Panc1 (cell line): ENCODE measurements around the gene MPZL1. TPM values are rescaled to one million over a fixed set of nuclear protein-coding genes. Genes with fewer than 3 reads are reported as not detected.

Source experiments
- ATAC-seq: fragments of 200-7000 bp; cut with Tn5 transposase; 2 replicates; pipeline ENCODE4 v1.9.1; 2020; ENCODE audit warnings: mild to moderate bottlenecking, moderate library complexity
- BruUV-seq: library from RNA; stranded (reverse); fragments of 400-500 nt; replicated peaks from 2 replicates; lab custom pipeline; 2021; lab: Mats Ljungman, UMichigan
- CTCF ChIA-PET: fragments of 300-600 bp; sonication (Branson Sonifier 250); formaldehyde crosslinking; loops from one replicate; lab custom pipeline; 2022; ENCODE audit warnings: antibody characterized with exemption; lab: Charles Lee
- POLR2A ChIA-PET: fragments of 300-600 bp; sonication (Branson Sonifier 250); formaldehyde crosslinking; loops from one replicate; lab custom pipeline; 2022; ENCODE audit warnings: antibody characterized with exemption; lab: Charles Lee
- DNase-seq: peaks from one replicate; pipeline ENCODE4 v3.0.0-alpha.2; 2010; ENCODE audit warnings: low read depth, low spot score
- H3K27ac ChIP-seq: 2 replicates; pipeline ENCODE4 v1.5.1; 2011; ENCODE audit warnings: mild to moderate bottlenecking, low read length, inconsistent platforms
- H3K27me3 ChIP-seq: fragments of 200-500 bp; sonication (Bioruptor generic); 2 replicates; pipeline ENCODE4 v1.6.0; 2014; ENCODE audit warnings: low read length, inconsistent platforms; ENCODE audit not compliant: control insufficient read depth, insufficient read depth
- H3K36me3 ChIP-seq: fragments of 200-500 bp; sonication (Bioruptor generic); 2 replicates; pipeline ENCODE4 v1.5.1; 2014; ENCODE audit warnings: inconsistent platforms, mild to moderate bottlenecking, low read length, moderate library complexity; ENCODE audit not compliant: control insufficient read depth, insufficient read depth
- H3K4me1 ChIP-seq: 2 replicates; pipeline ENCODE4 v1.5.1; 2011; ENCODE audit warnings: inconsistent platforms, mild to moderate bottlenecking, low read length, moderate library complexity; ENCODE audit not compliant: control insufficient read depth, insufficient read depth
- H3K4me3 ChIP-seq, 2 experiments: 2 replicates each; pipeline ENCODE4 v1.5.1; 2011 to 2012; ENCODE audit warnings: low read depth in 2 of 2, low read length in 2 of 2, mild to moderate bottlenecking in 2 of 2, inconsistent platforms in 1 of 2, moderate library complexity in 1 of 2
- H3K9me3 ChIP-seq: fragments of 200-500 bp; sonication (Bioruptor generic); 2 replicates; pipeline ENCODE4 v1.5.1; 2014; ENCODE audit warnings: low read depth, mild to moderate bottlenecking, inconsistent platforms, low read length, moderate library complexity; ENCODE audit not compliant: control insufficient read depth, insufficient read depth
- CTCF ChIP-seq: fragments of 450-650 bp; IDR thresholded peaks from 2 replicates; pipeline ENCODE4 v1.5.1; 2017; ENCODE audit warnings: mild to moderate bottlenecking
- POLR2AphosphoS5 ChIP-seq: IDR thresholded peaks from 2 replicates; pipeline ENCODE4 v1.6.1; 2012; ENCODE audit warnings: mild to moderate bottlenecking, low read depth, low read length, moderate library complexity
- REST ChIP-seq, 2 experiments: IDR thresholded peaks; 2 replicates each; pipeline ENCODE4 v1.6.1; 2011 to 2012; ENCODE audit warnings: low read depth in 2 of 2, control low read depth in 1 of 2, low read length in 1 of 2, mild to moderate bottlenecking in 1 of 2, moderate library complexity in 1 of 2; ENCODE audit not compliant: insufficient read depth in 1 of 2
- SIN3A ChIP-seq: IDR thresholded peaks from 2 replicates; pipeline ENCODE4 v1.6.1; 2012; ENCODE audit warnings: low read depth, mild to moderate bottlenecking, low read length, moderate library complexity, borderline replicate concordance; ENCODE audit not compliant: insufficient read depth
- TCF7L2 ChIP-seq: IDR thresholded peaks from 2 replicates; pipeline ENCODE4 v1.6.1; 2011; ENCODE audit warnings: mild to moderate bottlenecking, low read depth, low read length, inconsistent platforms
- in situ Hi-C: cut with HindIII; loops from 2 replicates; pipeline ENCODE4 v1.10.0; 2016; ENCODE audit warnings: low sequenced_read_pairs, low pct_unique_long_range_greater_than_20kb
- intact Hi-C: fragments of 100-400 bp; cut with micrococcal nuclease; formaldehyde crosslinking; loops from one replicate; pipeline ENCODE4 v1.10.0; 2022; ENCODE audit not compliant: unreplicated experiment
- total RNA-seq: library from RNA; stranded (reverse); gene quantifications from one replicate; pipeline ENCODE4 v1.2.1, GENCODE V29; 2021; ENCODE audit not compliant: unreplicated experiment

The MPZL1 gene
- total RNA-seq, 1 experiment from 2014 or later = 72.0 TPM

- BruUV-seq = no TSS peak
- Histone ChIP-seq H3K27me3 (no peaks in the 10 kb centered on the region), H3K4me3 (no peak overlapping the region), H3K36me3 (no peaks in the 10 kb centered on the region), H3K4me1 (0 out of 2 replicates have a peak, but pooled peaks cover 2% of the 10 kb centered on the region), H3K9me3 (no peaks in the 10 kb centered on the region), H3K27ac (no peak overlapping the region)
- intact Hi-C loops (no loop called here), in situ Hi-C loops (no loop called here)
- ATAC-seq (no peak), DNase-seq (no peak)
- ChIA-PET CTCF (no interaction called here), POLR2A (no interaction called here)
- TF ChIP-seq POLR2AphosphoS5 (no peak), TCF7L2 (no peak), REST (IDR thresholded peaks at IDR 0.05; ENCODE audit: insufficient read depth in 1 of 2, low read depth in 2 of 2, low read length in 1 of 2) (no peak), SIN3A (no peak), CTCF (no peak)
Observed at GRCh38 chr1:167737169-167737568, 15.4 kb downstream of the MPZL1 start.

- CTCF ChIA-PET = no interaction called here
- TF ChIP-seq REST (IDR thresholded peaks at IDR 0.05; ENCODE audit: insufficient read depth in 1 of 2, low read depth in 2 of 2, low read length in 1 of 2) = no peak
- TF ChIP-seq TCF7L2 = no peak
- no peak for TF ChIP-seq POLR2AphosphoS5
- TF ChIP-seq SIN3A = no peak
- TF ChIP-seq CTCF = no peak
Observed at GRCh38 chr1:167738158-167738557, 16.4 kb downstream of the MPZL1 start.

More at GRCh38 chr1:167738158-167738557, 16.4 kb downstream of the MPZL1 start:
- no peak for DNase-seq
- Histone ChIP-seq H3K9me3 (no peaks in the 10 kb centered on the region), H3K4me1 (peaks cover 5% of the 10 kb centered on the region; the same call in 1 of the 2 replicates), H3K27ac (no peak overlapping the region), H3K4me3 (no peak overlapping the region), H3K27me3 (no peaks in the 10 kb centered on the region), H3K36me3 (no peaks in the 10 kb centered on the region)
- BruUV-seq = no TSS peak
- intact Hi-C loops = no loop called here
- ATAC-seq = no peak
- in situ Hi-C loops = no loop called here
- POLR2A ChIA-PET = no interaction called here
